SU-DHL-6 (cell line): ENCODE measurements around the gene RPL10.

Experiments used
- CTCF ChIP-seq: fragments of 200-600 bp; sonication (generic); IDR thresholded peaks from one replicate; pipeline ENCODE4 v1.5.1; 2017; ENCODE audit warnings: antibody characterized with exemption, mild to moderate bottlenecking, low read length, moderate library complexity; ENCODE audit not compliant: insufficient read depth, poor library complexity, severe bottlenecking
- EZH2phosphoT487 ChIP-seq: fragments of 200-600 bp; sonication (generic), shearing (Covaris generic); conservative IDR thresholded peaks from 2 replicates; pipeline ENCODE4 v1.6.1; 2018; ENCODE audit warnings: mild to moderate bottlenecking, antibody characterized with exemption, low read length, moderate library complexity, mixed read lengths

- TF ChIP-seq CTCF = no peak
- TF ChIP-seq EZH2phosphoT487 = no peak
Measured at GRCh38 chrX:154419688-154420401, 21.7 kb downstream of the RPL10 start.
